ENCODE measurements around the gene PCDHGA2.
"Not testable (repeated sequence)": the region's sequence is repeated elsewhere in the genome, so short reads cannot be mapped to it uniquely, and the experiment has no call there.

Gene PCDHGA2

GRCh38 chr5:141346017-141346416 lies 7.5 kb downstream of the PCDHGA2 start:
- DNase-seq (ENCODE audit: low read depth in 2 of 3, low spot score in 2 of 3) = not testable (repeated sequence)

- no peak for DNase-seq (ENCODE audit: low read depth in 2 of 3, low spot score in 2 of 3)
These were observed 11.5 kb downstream of the PCDHGA2 start, which contains the start of gene PCDHGB1 for GRCh38 chr5:141349917-141350619. Gene PCDHGB1 (plus strand): TSS chr5:141350099. CDS start chr5:141350261, 162 bp downstream.

GRCh38 chr5:141351591-141351990 lies 13.0 kb downstream of the PCDHGA2 start:
- DNase-seq (ENCODE audit: low read depth in 2 of 3, low spot score in 2 of 3) = no peak

- no peak for DNase-seq (ENCODE audit: low read depth in 2 of 3, low spot score in 2 of 3)
These were observed 16.4 kb downstream of the PCDHGA2 start, which contains the start of gene PCDHGA4 for GRCh38 chr5:141354900-141355469. Gene PCDHGA4 (plus strand): TSS chr5:141355021. CDS start chr5:141355108, 87 bp downstream.

DNA sequence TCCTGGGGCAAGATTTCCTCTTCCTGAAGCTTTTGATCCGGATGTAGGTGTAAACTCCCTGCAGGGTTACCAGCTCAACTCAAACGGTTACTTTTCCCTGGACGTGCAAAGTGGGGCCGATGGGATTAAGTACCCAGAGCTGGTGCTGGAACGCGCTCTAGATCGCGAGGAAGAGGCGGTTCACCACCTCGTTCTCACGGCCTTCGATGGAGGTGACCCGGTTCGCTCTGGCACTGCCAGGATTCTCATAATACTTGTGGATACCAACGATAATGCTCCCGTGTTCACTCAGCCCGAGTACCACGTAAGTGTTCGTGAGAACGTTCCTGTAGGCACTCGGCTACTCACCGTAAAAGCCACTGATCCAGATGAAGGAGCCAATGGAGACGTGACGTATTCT lies 17.1 kb downstream of the PCDHGA2 start:
- DNase-seq (ENCODE audit: low read depth in 2 of 3, low spot score in 2 of 3) = no peak

DNA sequence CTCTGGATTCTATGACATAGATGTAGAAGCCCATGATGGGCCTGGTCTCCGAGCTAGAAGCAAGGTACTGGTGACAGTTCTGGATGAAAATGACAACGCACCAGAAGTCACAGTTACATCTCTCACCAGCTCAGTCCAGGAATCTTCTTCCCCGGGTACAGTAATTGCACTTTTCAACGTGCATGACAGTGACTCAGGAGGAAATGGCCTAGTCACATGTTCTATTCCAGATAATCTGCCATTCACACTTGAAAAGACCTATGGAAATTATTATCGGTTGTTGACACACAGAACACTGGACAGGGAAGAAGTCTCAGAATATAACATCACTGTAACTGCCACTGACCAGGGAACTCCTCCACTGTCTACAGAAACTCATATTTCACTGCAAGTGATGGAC lies 17.6 kb downstream of the PCDHGA2 start:
- no peak for DNase-seq (ENCODE audit: low read depth in 2 of 3, low spot score in 2 of 3)

- no peak for DNase-seq (ENCODE audit: low read depth in 2 of 3, low spot score in 2 of 3)
These were observed 18.4 kb downstream of the PCDHGA2 start for GRCh38 chr5:141356950-141357349.

DNA sequence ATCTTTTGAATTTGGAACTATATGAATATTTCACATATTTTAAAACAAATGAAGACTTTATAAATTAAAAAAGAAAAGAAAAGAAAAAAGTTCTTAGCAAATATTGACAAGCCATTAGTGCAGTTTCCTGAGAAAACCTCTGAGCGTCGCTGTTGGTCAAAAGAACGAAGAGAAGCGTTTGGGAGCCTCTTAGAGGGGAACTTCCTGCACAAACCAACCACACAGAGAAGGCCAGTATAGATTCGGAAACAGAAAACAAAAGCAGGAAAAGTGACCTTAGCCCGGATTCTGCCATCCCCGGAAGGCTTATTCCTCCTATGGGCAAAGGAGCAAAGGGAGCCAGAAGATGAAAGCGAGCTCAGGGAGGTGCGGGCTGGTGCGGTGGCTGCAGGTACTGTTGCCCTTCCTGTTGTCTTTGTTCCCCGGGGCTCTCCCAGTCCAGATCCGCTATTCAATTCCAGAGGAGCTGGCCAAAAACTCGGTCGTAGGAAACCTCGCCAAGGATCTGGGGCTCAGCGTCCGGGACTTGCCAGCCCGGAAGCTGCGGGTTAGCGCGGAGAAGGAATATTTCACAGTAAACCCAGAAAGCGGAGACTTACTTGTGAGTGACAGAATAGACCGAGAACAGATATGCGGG lies 21.3 kb downstream of the PCDHGA2 start, which contains the start of gene PCDHGB2:
Gene PCDHGB2 (plus strand): TSS at position 205 of the 637 bp plus-strand sequence. CDS start 142 bp downstream, at position 347.
- no peak for DNase-seq (ENCODE audit: low read depth in 2 of 3, low spot score in 2 of 3)

DNA sequence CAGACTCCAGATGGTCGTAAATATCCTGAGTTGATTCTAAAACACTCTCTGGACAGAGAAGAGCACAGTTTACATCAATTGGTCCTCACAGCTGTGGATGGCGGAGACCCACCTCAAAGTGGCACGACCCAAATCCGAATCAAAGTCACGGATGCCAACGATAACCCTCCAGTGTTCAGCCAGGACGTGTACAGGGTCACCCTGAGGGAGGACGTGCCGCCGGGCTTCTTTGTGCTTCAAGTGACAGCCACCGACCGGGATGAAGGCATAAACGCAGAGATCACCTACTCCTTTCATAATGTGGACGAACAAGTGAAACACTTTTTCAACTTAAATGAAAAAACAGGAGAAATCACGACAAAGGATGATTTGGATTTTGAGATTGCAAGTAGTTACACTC lies 22.1 kb downstream of the PCDHGA2 start:
- DNase-seq (ENCODE audit: low read depth in 2 of 3, low spot score in 2 of 3) = no peak

GRCh38 chr5:141362719-141363118 lies 24.2 kb downstream of the PCDHGA2 start:
- DNase-seq (ENCODE audit: low read depth in 2 of 3, low spot score in 2 of 3) = no peak

DNA sequence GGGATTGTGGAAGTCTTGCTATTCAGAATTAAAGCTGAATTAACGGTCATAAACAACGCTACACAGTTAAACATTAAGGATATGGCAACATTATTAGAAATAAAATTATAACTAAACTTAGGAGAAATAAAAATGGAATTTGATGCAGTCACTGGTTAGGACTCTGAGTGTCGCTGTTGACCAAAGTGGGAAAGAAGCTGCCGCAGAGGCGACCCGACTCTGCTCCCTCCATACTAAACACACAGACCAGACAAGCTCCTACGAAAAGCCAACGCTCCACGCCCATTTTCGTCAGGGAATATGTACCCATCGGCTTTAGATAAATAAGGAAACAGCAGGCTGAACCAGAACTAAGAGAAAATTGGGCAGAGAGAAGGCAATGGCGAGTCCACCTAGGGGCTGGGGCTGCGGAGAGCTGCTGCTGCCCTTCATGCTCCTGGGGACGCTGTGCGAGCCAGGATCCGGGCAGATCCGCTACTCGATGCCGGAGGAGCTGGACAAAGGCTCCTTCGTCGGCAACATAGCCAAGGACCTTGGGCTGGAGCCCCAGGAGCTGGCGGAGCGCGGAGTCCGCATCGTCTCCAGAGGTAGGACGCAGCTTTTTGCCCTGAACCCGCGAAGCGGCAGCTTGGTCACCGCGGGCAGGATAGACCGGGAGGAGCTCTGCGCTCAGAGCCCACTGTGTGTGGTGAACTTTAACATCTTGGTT lies 25.5 kb downstream of the PCDHGA2 start, which contains the start of gene PCDHGA5:
Gene PCDHGA5 (plus strand): TSS at position 211 of the 709 bp plus-strand sequence. CDS start 169 bp downstream, at position 380.
- DNase-seq (ENCODE audit: low read depth in 2 of 3, low spot score in 2 of 3) = no peak

GRCh38 chr5:141366016-141366896 lies 27.7 kb downstream of the PCDHGA2 start:
- no peak for DNase-seq (ENCODE audit: low read depth in 2 of 3, low spot score in 2 of 3)

DNA sequence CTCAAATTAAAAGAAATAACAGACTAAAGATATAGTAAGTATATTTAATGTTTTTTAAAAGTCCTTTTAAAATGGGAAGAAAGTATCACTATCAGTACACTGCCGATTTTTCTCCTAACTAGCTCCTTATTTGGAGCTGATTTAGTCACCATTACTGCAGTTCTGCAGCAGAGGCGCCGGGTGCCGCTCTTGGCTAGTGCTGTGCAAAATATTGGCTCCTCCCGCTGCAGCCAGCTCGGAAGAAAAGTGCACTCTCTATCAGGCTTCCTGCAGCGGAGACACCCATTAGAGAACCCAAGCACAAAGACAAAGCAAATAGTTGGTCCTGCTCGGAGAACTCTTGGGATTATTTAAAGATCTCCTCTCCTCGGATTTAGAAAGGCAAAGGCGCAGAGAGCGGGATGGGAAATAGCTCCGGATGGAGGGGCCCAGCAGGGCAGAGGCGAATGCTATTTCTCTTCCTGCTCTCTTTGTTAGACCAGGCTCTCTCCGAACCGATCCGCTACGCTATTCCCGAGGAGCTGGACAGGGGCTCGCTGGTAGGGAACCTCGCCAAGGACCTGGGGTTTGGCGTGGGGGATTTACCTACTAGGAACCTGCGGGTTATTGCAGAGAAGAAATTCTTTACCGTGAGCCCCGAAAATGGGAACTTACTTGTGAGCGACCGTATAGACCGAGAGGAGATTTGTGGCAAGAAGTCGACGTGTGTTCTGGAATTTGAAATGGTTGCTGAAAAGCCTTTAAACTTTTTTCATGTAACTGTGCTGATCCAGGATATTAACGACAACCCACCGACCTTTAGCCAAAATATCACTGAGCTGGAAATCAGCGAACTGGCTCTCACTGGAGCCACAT lies 31.7 kb downstream of the PCDHGA2 start, which contains the start of gene PCDHGB3:
Gene PCDHGB3 (plus strand): TSS at position 249 of the 855 bp plus-strand sequence. CDS start 153 bp downstream, at position 402.
- DNase-seq (ENCODE audit: low read depth in 2 of 3, low spot score in 2 of 3) = no peak

DNA sequence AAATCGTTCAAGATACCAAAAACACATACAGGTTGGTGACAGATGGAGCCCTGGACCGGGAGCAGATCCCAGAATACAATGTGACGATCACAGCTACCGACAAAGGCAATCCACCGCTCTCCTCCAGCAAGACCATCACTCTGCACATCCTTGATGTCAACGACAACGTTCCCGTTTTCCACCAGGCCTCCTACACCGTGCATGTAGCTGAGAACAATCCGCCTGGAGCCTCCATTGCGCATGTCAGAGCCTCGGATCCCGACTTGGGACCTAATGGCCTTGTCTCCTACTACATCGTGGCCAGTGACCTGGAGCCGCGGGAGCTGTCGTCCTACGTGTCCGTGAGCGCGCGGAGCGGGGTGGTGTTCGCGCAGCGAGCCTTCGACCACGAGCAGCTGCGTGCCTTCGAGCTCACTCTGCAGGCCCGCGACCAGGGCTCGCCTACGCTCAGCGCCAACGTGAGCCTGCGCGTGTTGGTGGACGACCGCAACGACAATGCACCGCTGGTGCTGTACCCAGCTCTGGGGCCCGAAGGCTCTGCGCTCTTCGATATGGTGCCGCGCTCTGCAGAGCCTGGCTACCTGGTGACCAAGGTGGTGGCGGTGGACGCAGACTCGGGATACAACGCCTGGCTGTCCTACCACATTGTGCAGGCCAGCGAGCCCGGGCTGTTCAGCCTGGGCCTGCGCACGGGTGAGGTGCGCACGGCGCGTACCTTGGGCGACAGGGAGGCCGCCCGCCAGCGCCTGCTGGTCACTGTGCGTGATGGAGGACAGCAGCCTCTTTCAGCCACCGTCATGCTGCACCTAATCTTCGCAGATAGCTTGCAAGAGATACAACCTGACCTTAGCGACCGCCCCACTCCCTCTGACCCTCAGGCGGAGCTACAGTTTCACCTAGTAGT lies 33.3 kb downstream of the PCDHGA2 start:
- no peak for DNase-seq (ENCODE audit: low read depth in 2 of 3, low spot score in 2 of 3)

DNA sequence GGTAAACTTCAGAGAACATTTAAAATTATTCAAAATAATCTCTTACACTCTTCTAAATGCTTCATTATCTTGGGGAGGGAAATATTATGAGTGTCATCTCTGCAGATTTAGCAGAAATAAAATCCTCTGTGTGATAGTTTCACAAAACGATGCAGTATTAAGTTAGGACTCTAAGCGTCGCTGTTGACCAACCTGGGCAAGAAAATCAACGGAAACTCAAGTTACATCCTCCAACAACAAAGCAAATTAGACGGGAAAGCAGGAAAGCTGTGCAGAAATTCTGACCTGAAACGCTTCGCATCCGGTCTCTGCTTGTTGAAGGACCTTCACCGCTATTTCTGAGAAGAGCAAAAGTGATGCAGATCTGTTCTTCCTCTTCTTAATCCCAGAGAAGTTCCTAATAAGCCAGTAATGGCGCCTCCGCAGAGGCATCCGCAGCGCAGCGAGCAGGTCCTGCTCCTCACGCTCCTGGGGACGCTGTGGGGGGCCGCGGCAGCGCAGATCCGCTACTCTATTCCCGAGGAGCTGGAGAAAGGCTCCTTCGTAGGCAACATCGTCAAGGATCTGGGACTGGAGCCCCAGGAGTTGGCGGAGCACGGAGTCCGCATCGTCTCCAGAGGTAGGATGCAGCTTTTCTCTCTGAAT lies 35.2 kb downstream of the PCDHGA2 start, which contains the start of gene PCDHGA6:
Gene PCDHGA6 (plus strand): TSS at position 219 of the 645 bp plus-strand sequence. CDS start 193 bp downstream, at position 412.
- no peak for DNase-seq (ENCODE audit: low read depth in 2 of 3, low spot score in 2 of 3)

GRCh38 chr5:141374627-141375026 lies 36.1 kb downstream of the PCDHGA2 start:
- DNase-seq (ENCODE audit: low read depth in 2 of 3, low spot score in 2 of 3) = no peak

DNA sequence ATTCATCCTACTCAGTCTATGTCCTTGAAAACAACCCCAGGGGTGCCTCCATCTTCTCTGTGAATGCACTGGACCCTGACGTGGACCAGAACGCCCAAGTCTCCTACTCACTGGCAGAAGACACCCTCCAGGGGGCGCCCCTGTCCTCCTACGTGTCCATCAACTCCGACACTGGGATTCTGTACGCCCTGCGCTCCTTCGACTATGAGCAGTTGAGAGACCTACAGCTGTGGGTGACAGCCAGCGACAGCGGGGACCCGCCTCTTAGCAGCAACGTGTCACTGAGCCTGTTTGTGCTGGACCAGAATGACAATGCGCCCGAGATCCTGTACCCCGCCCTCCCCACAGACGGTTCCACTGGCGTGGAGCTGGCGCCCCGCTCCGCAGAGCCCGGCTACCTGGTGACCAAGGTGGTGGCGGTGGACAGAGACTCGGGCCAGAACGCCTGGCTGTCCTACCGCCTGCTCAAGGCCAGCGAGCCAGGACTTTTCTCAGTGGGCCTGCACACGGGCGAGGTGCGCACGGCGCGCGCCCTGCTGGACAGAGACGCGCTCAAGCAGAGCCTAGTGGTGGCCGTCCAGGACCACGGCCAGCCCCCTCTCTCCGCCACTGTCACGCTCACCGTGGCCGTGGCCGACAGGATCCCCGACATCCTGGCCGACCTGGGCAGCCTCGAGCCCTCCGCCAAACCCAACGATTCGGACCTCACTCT lies 37.0 kb downstream of the PCDHGA2 start:
- not testable (repeated sequence) for DNase-seq (ENCODE audit: low read depth in 2 of 3, low spot score in 2 of 3)
